A673 (cell line): ENCODE results near the gene GALP. TPM values are rescaled to one million over a fixed set of nuclear protein-coding genes. Genes with fewer than 3 reads are reported as not detected.

Source experiments
- BruUV-seq: library from RNA; stranded (reverse); fragments of 400-500 nt; replicated peaks from 2 replicates; lab custom pipeline; 2021; lab: Mats Ljungman, UMichigan
- CTCF ChIA-PET: fragments of 300-600 bp; sonication (Branson Sonifier 250); formaldehyde crosslinking; loops from one replicate; lab custom pipeline; 2022; ENCODE audit warnings: antibody characterized with exemption; lab: Charles Lee
- POLR2A ChIA-PET: fragments of 300-600 bp; sonication (Branson Sonifier 250); formaldehyde crosslinking; loops from one replicate; lab custom pipeline; 2022; ENCODE audit warnings: antibody characterized with exemption; ENCODE audit not compliant: low non-redundant PET; lab: Charles Lee
- DNase-seq: peaks from one replicate; pipeline ENCODE4 v3.0.0-alpha.2; 2015; ENCODE audit warnings: low spot score
- H3K27ac ChIP-seq: fragments of 200-600 bp; sonication (generic); 2 replicates; pipeline ENCODE4 v1.5.1; 2016; ENCODE audit warnings: mixed run types, low read depth, mild to moderate bottlenecking, mixed read lengths, antibody characterized with exemption, low read length; ENCODE audit not compliant: poor library complexity, severe bottlenecking
- H3K27me3 ChIP-seq: fragments of 200-600 bp; sonication (generic); replicated peaks from 2 replicates; pipeline ENCODE4 v1.6.1; 2017; ENCODE audit warnings: mixed run types, low read depth, mild to moderate bottlenecking, mixed read lengths, antibody characterized with exemption, low read length; ENCODE audit not compliant: insufficient read depth, poor library complexity
- H3K36me3 ChIP-seq: fragments of 200-600 bp; sonication (generic); 2 replicates; pipeline ENCODE4 v1.6.1; 2016; ENCODE audit warnings: mixed run types, mild to moderate bottlenecking, mixed read lengths, antibody characterized with exemption, low read length; ENCODE audit not compliant: insufficient read depth, poor library complexity, severe bottlenecking
- H3K4me1 ChIP-seq: fragments of 200-600 bp; sonication (generic); 2 replicates; pipeline ENCODE4 v1.6.1; 2017; ENCODE audit warnings: mixed run types, mild to moderate bottlenecking, mixed read lengths, antibody characterized with exemption, low read length; ENCODE audit not compliant: insufficient read depth, poor library complexity, severe bottlenecking
- H3K4me3 ChIP-seq: fragments of 200-600 bp; sonication (generic); 2 replicates; pipeline ENCODE4 v1.5.1; 2016; ENCODE audit warnings: low read depth, mixed run types, mild to moderate bottlenecking, mixed read lengths, low read length; ENCODE audit not compliant: poor library complexity, severe bottlenecking
- H3K9me3 ChIP-seq: fragments of 200-600 bp; sonication (generic); 2 replicates; pipeline ENCODE4 v1.6.1; 2016; ENCODE audit warnings: mixed run types, low read depth, mild to moderate bottlenecking, mixed read lengths, antibody characterized with exemption, low read length; ENCODE audit not compliant: poor library complexity, severe bottlenecking
- EZH2 ChIP-seq: fragments of 200-600 bp; sonication (generic); IDR thresholded peaks from 2 replicates; pipeline ENCODE4 v1.6.1; 2017; ENCODE audit warnings: borderline replicate concordance, low read depth, mild to moderate bottlenecking, mixed read lengths, antibody characterized with exemption, low read length; ENCODE audit not compliant: poor library complexity, severe bottlenecking
- intact Hi-C: fragments of 100-400 bp; cut with micrococcal nuclease; formaldehyde crosslinking; loops from one replicate; pipeline ENCODE4 v1.10.0; 2022; ENCODE audit not compliant: unreplicated experiment
- total RNA-seq: library from RNA; stranded (reverse); gene quantifications from 2 replicates; pipeline ENCODE4 v1.2.3, GENCODE V29; 2021
- TF ChIP-seq, protein P1 (sequence below): fragments of 300-800, 200-600 bp; sonication (generic); conservative IDR thresholded peaks from 2 replicates; pipeline ENCODE4 v1.5.1; 2017; ENCODE audit warnings: low read depth, mild to moderate bottlenecking, antibody characterized with exemption, low read length, moderate library complexity, mixed read lengths

Gene GALP
- total RNA-seq, 1 experiment from 2014 or later, result not detected

DNA sequence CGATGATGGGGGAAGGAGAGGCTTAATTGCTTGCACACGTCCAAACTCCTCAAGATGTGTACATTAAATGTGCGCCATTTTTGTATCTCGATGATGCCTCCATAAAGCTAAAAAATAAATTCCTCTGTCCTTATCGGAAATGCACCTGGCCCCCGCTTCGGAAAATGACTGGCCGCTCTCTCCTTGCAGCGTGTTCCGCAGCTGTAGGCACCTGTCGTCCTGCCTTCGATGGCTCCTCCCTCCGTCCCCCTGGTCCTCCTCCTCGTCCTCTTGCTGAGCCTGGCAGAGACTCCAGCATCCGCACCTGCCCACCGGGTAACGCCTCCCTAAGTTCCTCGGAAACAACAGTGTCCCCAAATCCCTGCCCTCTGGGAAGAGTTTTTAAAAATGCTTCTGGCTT, 1.1 kb downstream of the GALP start:
- no peaks in the 10 kb centered on the region for H3K4me1 ChIP-seq
- no peak overlapping the region for H3K27ac ChIP-seq
- POLR2A ChIA-PET, result no interaction called here
- no TSS peak for BruUV-seq
- H3K4me3 ChIP-seq, result no peak overlapping the region
- H3K27me3 ChIP-seq, result peaks cover 14% of the 10 kb centered on the region
- intact Hi-C loops, result no loop called here
- no peaks in the 10 kb centered on the region for H3K9me3 ChIP-seq
- TF ChIP-seq, protein P1, sequence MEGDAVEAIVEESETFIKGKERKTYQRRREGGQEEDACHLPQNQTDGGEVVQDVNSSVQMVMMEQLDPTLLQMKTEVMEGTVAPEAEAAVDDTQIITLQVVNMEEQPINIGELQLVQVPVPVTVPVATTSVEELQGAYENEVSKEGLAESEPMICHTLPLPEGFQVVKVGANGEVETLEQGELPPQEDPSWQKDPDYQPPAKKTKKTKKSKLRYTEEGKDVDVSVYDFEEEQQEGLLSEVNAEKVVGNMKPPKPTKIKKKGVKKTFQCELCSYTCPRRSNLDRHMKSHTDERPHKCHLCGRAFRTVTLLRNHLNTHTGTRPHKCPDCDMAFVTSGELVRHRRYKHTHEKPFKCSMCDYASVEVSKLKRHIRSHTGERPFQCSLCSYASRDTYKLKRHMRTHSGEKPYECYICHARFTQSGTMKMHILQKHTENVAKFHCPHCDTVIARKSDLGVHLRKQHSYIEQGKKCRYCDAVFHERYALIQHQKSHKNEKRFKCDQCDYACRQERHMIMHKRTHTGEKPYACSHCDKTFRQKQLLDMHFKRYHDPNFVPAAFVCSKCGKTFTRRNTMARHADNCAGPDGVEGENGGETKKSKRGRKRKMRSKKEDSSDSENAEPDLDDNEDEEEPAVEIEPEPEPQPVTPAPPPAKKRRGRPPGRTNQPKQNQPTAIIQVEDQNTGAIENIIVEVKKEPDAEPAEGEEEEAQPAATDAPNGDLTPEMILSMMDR, result no peak
- no peak for TF ChIP-seq EZH2
- no peak for DNase-seq
- H3K36me3 ChIP-seq, result no peaks in the 10 kb centered on the region
- CTCF ChIA-PET, result no interaction called here

DNA sequence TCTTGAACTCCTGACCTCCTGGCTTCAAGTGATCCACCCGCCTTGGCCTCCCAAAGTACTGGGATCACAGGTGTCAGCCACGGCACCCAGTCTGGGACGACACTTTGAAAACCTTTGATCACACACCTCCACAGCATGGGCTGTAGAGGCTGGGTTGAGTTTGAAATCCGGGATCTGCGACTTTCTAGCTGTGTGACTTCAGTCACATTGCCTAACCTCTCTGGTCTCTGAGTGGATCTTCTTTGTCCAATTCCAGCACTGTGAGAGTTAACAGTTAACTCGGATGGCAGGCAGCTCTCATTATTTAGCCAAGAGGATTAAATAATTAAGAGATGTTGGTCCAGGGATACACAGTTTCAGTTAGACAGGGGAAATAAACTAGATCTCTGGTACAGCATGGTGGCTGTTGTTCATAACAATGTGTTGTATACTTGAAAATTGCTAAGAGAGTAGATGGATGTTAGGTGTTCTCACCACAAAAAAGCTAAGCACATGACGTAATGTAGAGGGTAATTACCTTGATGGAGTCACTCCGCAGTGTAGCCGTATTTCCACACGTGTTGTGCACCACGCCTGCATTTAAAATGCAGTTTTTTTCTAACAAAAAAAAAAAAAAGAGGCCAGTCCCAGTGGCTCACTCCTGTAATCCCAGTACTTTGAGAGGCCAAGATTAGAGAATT, 1.9 kb downstream of the GALP start:
- BruUV-seq, result no TSS peak
- Histone ChIP-seq H3K27me3 (peaks cover 14% of the 10 kb centered on the region), H3K4me3 (no peak overlapping the region), H3K36me3 (no peaks in the 10 kb centered on the region), H3K9me3 (no peaks in the 10 kb centered on the region), H3K27ac (no peak overlapping the region), H3K4me1 (no peaks in the 10 kb centered on the region)
- TF ChIP-seq, protein P1, result no peak
- no peak for TF ChIP-seq EZH2
- intact Hi-C loops, result no loop called here
- POLR2A ChIA-PET, result interaction anchor here (0.6 kb wide), 1 partner anchor 39 kb away, joined by 5 read pairs; no protein-coding TSS in a partner anchor
- no peak for DNase-seq
- CTCF ChIA-PET, result interaction anchor here (1.1 kb wide), 1 partner anchor 156 kb away, joined by 3 read pairs; no protein-coding TSS in a partner anchor

DNA sequence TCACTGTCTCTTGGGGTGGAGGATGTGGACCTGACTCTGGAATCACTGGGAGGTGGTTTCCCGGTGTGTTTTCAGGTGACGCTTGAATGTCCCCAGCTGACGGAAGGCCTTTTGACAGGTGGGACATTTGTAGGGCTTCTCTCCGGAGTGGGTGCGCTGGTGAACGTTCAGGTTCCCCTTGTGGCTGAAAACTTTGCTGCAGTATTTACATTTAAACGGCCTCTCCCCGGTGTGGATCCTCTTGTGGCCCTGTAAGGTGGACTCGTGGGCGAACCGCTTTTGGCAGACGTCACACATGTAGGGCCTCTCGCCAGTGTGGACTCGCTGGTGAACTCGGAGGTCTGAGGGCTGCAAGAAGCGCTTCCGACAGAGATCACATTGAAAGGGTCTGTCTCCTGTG, 14.0 kb downstream of the GALP start:
- no TSS peak for BruUV-seq
- Histone ChIP-seq H3K4me3 (no peak overlapping the region), H3K27me3 (no peaks in the 10 kb centered on the region), H3K4me1 (no peaks in the 10 kb centered on the region), H3K9me3 (no peaks in the 10 kb centered on the region), H3K36me3 (no peaks in the 10 kb centered on the region), H3K27ac (no peak overlapping the region)
- intact Hi-C loops, result no loop called here
- no peak for DNase-seq
- TF ChIP-seq EZH2, result no peak
- TF ChIP-seq, protein P1, result no peak
- CTCF ChIA-PET, result no interaction called here
- POLR2A ChIA-PET, result no interaction called here
